PC-9 (cell line): ENCODE data around the gene SUMF2. TPM values are rescaled to one million over a fixed set of nuclear protein-coding genes. Genes with fewer than 3 reads are reported as not detected.

Experiments used
- BruUV-seq: library from RNA; stranded (reverse); fragments of 400-500 nt; replicated peaks from 2 replicates; lab custom pipeline; 2021; lab: Mats Ljungman, UMichigan
- CTCF ChIA-PET: fragments of 300-600 bp; sonication (Branson Sonifier 250); formaldehyde crosslinking; loops from one replicate; lab custom pipeline; 2022; ENCODE audit warnings: antibody characterized with exemption; lab: Charles Lee
- POLR2A ChIA-PET: fragments of 300-600 bp; sonication (Branson Sonifier 250); formaldehyde crosslinking; loops from one replicate; lab custom pipeline; 2022; ENCODE audit warnings: antibody characterized with exemption; ENCODE audit not compliant: unreplicated experiment; lab: Charles Lee
- DNase-seq, 2 experiments: peaks; one replicate each; pipeline versions ENCODE4 v3.0.0 to v3.0.0-alpha.2; 2015 to 2022; ENCODE audit warnings: mixed read lengths in 1 of 2
- H2AFZ ChIP-seq: fragments of 200-600 bp; sonication (generic); 2 replicates; pipeline ENCODE4 v1.8.1; 2017; ENCODE audit warnings: antibody characterized with exemption
- H3F3A ChIP-seq: fragments of 200-600 bp; sonication (generic); 2 replicates; pipeline ENCODE4 v1.8.1; 2017; ENCODE audit warnings: antibody characterized with exemption, mild to moderate bottlenecking, low read depth; ENCODE audit not compliant: insufficient read depth
- H3K27ac ChIP-seq: fragments of 200-600 bp; sonication (generic); 2 replicates; pipeline ENCODE4 v1.6.1; 2016; ENCODE audit warnings: mixed run types
- H3K27me3 ChIP-seq: fragments of 200-600 bp; sonication (generic); 2 replicates; pipeline ENCODE4 v1.6.1; 2016; ENCODE audit warnings: low read depth, mixed run types; ENCODE audit not compliant: insufficient read depth
- H3K36me3 ChIP-seq: fragments of 200-600 bp; sonication (generic); 2 replicates; pipeline ENCODE4 v1.6.1; 2016; ENCODE audit warnings: low read depth, mixed run types
- H3K4me1 ChIP-seq: fragments of 200-600 bp; sonication (generic); replicated peaks from 2 replicates; pipeline ENCODE4 v1.6.1; 2016; ENCODE audit warnings: mixed run types; ENCODE audit not compliant: insufficient read depth
- H3K4me2 ChIP-seq: fragments of 200-600 bp; sonication (generic); 2 replicates; pipeline ENCODE4 v1.6.1; 2017; ENCODE audit warnings: mixed run types
- H3K4me3 ChIP-seq: fragments of 200-600 bp; sonication (generic); 2 replicates; pipeline ENCODE4 v1.6.1; 2016; ENCODE audit warnings: mixed run types
- H3K79me2 ChIP-seq: fragments of 200-600 bp; sonication (generic); 2 replicates; pipeline ENCODE4 v1.6.1; 2017; ENCODE audit warnings: low read depth, mixed run types
- H3K9me2 ChIP-seq: fragments of 200-600 bp; sonication (generic); 2 replicates; pipeline ENCODE4 v1.8.1; 2017; ENCODE audit warnings: mild to moderate bottlenecking; ENCODE audit not compliant: insufficient read depth
- H3K9me3 ChIP-seq: fragments of 200-600 bp; sonication (generic); 2 replicates; pipeline ENCODE4 v1.8.1; 2016; ENCODE audit warnings: low read depth; ENCODE audit not compliant: insufficient read depth
- H4K20me1 ChIP-seq: fragments of 200-600 bp; sonication (generic); 2 replicates; pipeline ENCODE4 v1.8.1; 2017; ENCODE audit not compliant: insufficient read depth
- EZH2 ChIP-seq: fragments of 200-600 bp; sonication (generic); IDR thresholded peaks from 2 replicates; pipeline ENCODE4 v1.8.0; 2017; ENCODE audit warnings: antibody characterized with exemption, low read depth
- intact Hi-C: fragments of 100-400 bp; cut with micrococcal nuclease; formaldehyde crosslinking; loops from one replicate; pipeline ENCODE4 v1.10.0; 2022; ENCODE audit not compliant: unreplicated experiment
- total RNA-seq: library from RNA; stranded (reverse); gene quantifications from 2 replicates; pipeline ENCODE4 v1.2.3, GENCODE V29; 2021
- TF ChIP-seq, protein P1 (sequence below): fragments of 200-600 bp; sonication (generic); conservative IDR thresholded peaks from 2 replicates; pipeline ENCODE4 v1.6.1; 2017; ENCODE audit warnings: mixed run types, antibody characterized with exemption, mild to moderate bottlenecking, moderate library complexity

Gene SUMF2
- total RNA-seq, 1 experiment from 2014 or later = 256 TPM

DNA sequence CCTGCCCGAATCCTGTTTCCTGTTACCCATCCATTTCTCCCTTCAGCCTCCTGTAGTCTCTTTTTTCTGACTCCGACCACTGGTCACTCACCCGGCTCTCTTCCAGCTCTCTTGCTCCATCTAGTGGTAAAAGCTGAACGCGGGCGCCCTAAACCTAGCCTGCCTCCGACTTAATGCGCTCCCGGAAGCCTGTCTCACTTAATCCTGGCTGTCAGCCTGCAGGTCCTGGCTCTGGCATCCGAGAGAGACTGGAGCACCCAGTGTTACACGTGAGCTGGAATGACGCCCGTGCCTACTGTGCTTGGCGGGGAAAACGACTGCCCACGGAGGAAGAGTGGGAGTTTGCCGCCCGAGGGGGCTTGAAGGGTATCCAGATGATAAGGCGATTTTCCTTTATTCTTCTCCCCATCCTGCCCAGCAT, 10.3 kb downstream of the SUMF2 start:
- no peak overlapping the region for H3K4me3 ChIP-seq
- peak; percentile 86 to 95 for DNase-seq
- no TSS peak for BruUV-seq

DNA sequence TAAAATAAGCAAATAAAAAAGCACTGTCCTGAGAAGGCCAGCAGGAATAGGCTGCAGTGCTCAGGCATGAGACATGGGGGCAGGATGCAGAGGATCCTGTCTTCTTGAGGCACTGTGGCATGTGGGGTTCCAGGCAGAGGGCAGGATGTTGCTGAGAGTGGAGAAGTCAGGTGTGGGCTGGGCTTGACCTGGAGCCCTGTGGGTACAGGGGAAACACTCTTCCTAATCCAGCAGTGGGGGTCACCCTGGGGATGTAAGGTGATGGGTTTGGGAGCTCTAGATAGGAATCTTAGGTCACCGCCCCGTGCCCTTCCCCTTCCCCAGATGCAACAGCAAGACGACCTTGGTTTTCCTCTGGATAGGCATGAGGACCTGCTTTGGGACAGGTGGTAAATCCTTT, 13.6 kb downstream of the SUMF2 start:
- ChIA-PET POLR2A (no interaction called here), CTCF (interaction anchor here (0.6 kb wide), 1 partner anchor 64 kb away, joined by 8 read pairs; no protein-coding TSS in a partner anchor)
- intact Hi-C loops = no loop called here
- H3K27me3 ChIP-seq = no peaks in the 10 kb centered on the region
- H4K20me1 ChIP-seq = peaks cover 4% of the 10 kb centered on the region
- peaks cover 8% of the 10 kb centered on the region; the same call in 1 of the 2 replicates for H3K79me2 ChIP-seq
- peaks cover 29% of the 10 kb centered on the region for H3K4me1 ChIP-seq
- no peaks in the 10 kb centered on the region for H3K9me2 ChIP-seq
- no peak overlapping the region for H3K4me2 ChIP-seq
- H3K9me3 ChIP-seq = no peaks in the 10 kb centered on the region
- H2AFZ ChIP-seq = no peak overlapping the region
- no peak for DNase-seq
- no peak overlapping the region for H3K27ac ChIP-seq
- H3F3A ChIP-seq = peaks cover 55% of the 10 kb centered on the region
- H3K4me3 ChIP-seq = no peak overlapping the region
- no peak for TF ChIP-seq EZH2
- TF ChIP-seq, protein P1, sequence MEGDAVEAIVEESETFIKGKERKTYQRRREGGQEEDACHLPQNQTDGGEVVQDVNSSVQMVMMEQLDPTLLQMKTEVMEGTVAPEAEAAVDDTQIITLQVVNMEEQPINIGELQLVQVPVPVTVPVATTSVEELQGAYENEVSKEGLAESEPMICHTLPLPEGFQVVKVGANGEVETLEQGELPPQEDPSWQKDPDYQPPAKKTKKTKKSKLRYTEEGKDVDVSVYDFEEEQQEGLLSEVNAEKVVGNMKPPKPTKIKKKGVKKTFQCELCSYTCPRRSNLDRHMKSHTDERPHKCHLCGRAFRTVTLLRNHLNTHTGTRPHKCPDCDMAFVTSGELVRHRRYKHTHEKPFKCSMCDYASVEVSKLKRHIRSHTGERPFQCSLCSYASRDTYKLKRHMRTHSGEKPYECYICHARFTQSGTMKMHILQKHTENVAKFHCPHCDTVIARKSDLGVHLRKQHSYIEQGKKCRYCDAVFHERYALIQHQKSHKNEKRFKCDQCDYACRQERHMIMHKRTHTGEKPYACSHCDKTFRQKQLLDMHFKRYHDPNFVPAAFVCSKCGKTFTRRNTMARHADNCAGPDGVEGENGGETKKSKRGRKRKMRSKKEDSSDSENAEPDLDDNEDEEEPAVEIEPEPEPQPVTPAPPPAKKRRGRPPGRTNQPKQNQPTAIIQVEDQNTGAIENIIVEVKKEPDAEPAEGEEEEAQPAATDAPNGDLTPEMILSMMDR = no peak
- BruUV-seq = no TSS peak
- peaks cover 37% of the 10 kb centered on the region for H3K36me3 ChIP-seq

More for the DNA sequence above, 10.3 kb downstream of the SUMF2 start:
- H3K9me2 ChIP-seq = no peaks in the 10 kb centered on the region
- POLR2A ChIA-PET = interaction anchor here (0.6 to 0.7 kb wide), 4 partner anchors 30 to 1315 kb away, joined by 3 to 4 read pairs (median 3); partner anchors contain the start of gene SEC61G
- peaks cover 53% of the 10 kb centered on the region for H3K36me3 ChIP-seq
- peaks cover 29% of the 10 kb centered on the region for H3K4me1 ChIP-seq
- H4K20me1 ChIP-seq = peaks cover 4% of the 10 kb centered on the region
- CTCF ChIA-PET = interaction anchor here (0.6 to 1.8 kb wide), 4 partner anchors 23 to 433 kb away, joined by 3 to 14 read pairs (median 8); partner anchors contain the start of genes CCT6A and PSPH
- no peaks in the 10 kb centered on the region for H3K27me3 ChIP-seq
- no peak overlapping the region for H3K4me2 ChIP-seq
- H2AFZ ChIP-seq = no peak overlapping the region
- intact Hi-C loops = loop anchor here (1.0 kb wide), 5 partner anchors 32 to 794 kb away; partner anchors contain the start of gene CHCHD2
- H3K79me2 ChIP-seq = peaks cover 8% of the 10 kb centered on the region; the same call in 1 of the 2 replicates
- TF ChIP-seq, protein P1 = peak; percentile 100
- no peak for TF ChIP-seq EZH2
- H3F3A ChIP-seq = peaks cover 71% of the 10 kb centered on the region
- H3K9me3 ChIP-seq = no peaks in the 10 kb centered on the region
- no peak overlapping the region for H3K27ac ChIP-seq

DNA sequence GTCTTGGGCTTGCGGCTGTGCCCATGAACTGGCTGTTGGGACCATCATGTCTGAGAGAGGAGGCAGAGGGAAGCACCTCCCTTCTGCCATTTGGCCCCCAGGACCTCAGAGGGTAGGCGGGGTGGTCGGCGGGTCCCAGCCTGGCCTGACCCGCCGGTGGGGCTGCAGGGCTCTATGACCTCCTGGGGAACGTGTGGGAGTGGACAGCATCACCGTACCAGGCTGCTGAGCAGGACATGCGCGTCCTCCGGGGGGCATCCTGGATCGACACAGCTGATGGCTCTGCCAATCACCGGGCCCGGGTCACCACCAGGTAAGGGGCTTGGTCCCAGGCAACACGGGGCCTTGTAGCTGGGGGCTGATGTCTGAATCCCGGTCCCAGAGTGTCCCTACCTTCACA, 14.1 kb downstream of the SUMF2 start:
- intact Hi-C loops = no loop called here
- H3K36me3 ChIP-seq = peaks cover 34% of the 10 kb centered on the region
- peaks cover 52% of the 10 kb centered on the region for H3F3A ChIP-seq
- peaks cover 29% of the 10 kb centered on the region for H3K4me1 ChIP-seq
- BruUV-seq = no TSS peak
- no peak overlapping the region for H2AFZ ChIP-seq
- peaks cover 4% of the 10 kb centered on the region for H4K20me1 ChIP-seq
- TF ChIP-seq EZH2 = no peak
- TF ChIP-seq, protein P1 = no peak
- H3K27ac ChIP-seq = no peak overlapping the region
- no peak for DNase-seq
- no peak overlapping the region for H3K4me3 ChIP-seq
- H3K79me2 ChIP-seq = peaks cover 8% of the 10 kb centered on the region; the same call in 1 of the 2 replicates
- ChIA-PET CTCF (no interaction called here), POLR2A (no interaction called here)
- no peaks in the 10 kb centered on the region for H3K27me3 ChIP-seq
- H3K4me2 ChIP-seq = no peak overlapping the region
- no peaks in the 10 kb centered on the region for H3K9me3 ChIP-seq
- H3K9me2 ChIP-seq = no peaks in the 10 kb centered on the region
